Activated CD4-positive, alpha-beta T cell treated with anti-CD3 and anti-CD28 coated beads for 48 hours (primary cell): ENCODE measurements around the gene EIF2B5.

Experiments used
- DNase-seq: peaks from one replicate; pipeline ENCODE4 v3.0.0-alpha.2; 2020

EIF2B5 gene

DNA sequence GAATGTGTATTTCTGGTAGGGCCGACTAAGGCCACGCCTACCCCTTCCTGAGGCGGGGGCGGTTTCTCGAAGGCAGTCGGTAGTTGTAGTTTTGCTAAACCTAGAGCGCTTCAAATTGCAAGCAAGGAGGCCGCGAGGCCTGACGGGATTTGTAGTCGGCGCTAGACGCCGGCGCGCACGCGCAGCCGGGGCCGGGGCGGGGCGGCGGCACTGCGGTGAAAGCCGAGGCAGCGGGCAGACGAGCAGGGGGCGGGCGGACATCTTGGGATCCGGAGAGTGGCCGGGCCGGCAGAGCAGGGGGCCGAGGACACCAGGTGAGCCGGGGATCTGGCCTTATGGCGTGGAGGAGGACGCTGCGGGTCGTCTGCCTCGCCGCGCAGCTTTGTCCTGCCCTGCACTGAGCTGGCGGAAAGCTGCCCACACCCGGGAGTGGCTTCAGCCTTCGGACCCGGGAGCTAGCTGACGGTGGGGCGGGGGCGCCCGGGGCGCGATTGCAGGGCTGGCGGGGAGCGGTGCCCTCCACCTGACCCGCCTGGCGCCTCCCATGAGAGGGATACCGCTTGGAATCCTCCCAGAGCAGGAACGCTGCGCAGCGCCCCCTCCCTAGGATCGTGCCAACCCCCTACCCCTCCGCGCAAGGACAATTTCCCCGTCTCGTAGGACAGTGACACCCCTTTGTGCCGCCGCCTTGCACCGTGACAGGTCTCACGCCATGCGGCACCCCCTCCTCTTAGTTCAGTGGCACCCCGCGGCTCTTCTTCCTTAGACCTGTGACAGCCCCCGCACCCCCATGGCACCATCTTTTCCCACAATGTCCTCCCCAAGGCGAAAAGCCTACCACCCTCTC is 39.7 kb downstream of the EIF2B5 start, which contains the start of gene AP2M1:
TSS of gene AP2M1 (plus strand) at position 210 of the 847 bp plus-strand sequence. CDS start 2,139 bp downstream, outside the sequence.
- peak; percentile 98 for DNase-seq

DNA sequence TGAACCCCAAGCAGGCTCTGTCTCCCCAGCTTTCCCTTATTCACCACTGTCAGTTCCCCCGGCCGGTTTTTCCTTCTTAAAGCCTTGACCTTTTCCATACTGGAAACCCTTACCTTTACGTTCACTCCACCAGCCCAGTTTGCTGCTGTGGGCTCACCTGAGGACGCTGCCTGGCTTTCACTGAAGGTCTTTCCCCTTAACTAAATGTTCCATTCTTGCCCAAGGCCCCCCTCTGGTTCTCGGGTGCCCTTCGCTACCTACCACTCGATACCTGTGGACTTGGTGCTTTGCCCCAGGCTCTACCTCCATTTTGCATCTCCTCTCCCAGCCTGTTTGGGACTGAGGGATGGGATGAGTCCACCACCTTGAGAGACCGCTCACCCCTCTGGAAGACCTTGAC is 40.3 kb downstream of the EIF2B5 start:
- no peak for DNase-seq

GRCh38 chr3:184175981-184176376 is 40.8 kb downstream of the EIF2B5 start:
- DNase-seq, result no peak

DNA sequence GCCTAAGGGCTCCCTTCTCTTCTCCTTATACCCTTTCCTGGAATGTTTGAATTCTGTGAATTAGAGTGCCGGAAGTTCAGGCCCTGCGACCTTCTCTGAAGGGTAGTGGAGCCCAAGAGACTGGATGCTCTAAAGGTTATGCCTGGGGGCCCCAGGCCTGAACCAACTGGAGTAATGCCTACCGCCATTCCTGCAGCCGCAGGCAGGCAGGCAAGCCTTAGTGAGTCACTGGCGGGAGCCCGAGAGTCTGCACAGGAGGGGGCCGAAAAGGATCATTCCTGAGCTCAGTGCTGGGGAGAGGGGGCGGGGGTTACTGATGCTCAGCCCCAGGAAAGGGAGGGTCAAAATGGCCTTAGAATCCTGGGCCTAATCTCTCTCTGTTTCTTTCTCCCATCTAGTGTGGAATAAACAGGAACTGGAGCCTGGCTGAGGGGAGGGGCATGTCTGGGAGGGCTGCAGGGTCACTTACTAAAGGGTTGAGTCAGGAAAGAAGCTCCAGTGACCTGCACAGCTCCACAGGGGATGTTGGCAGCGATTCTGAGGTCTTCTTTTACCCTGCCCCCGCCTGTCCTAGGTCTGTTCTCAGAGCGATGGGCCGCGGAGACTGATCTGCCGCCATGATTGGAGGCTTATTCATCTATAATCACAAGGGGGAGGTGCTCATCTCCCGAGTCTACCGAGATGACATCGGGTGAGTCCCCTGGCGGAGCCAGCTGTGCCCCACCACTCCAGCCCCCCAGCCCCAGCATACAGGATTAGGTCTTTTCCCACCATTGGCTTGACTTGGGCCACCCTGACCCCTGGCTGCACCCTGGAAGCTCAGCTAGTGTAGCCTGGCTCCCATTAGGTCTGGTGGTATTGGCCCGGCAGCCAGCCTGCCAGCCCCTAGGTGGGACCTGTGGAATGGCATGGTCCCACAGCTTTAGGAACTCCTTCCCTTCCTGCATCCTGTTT is 41.5 kb downstream of the EIF2B5 start:
- DNase-seq, result peak; percentile 26

- no peak for DNase-seq
These were observed 42.2 kb downstream of the EIF2B5 start for GRCh38 chr3:184177331-184177731.

- DNase-seq, result no peak
These were observed 42.7 kb downstream of the EIF2B5 start for GRCh38 chr3:184177767-184178306.

- no peak for DNase-seq
These were observed 43.5 kb downstream of the EIF2B5 start for GRCh38 chr3:184178521-184179138.

DNA sequence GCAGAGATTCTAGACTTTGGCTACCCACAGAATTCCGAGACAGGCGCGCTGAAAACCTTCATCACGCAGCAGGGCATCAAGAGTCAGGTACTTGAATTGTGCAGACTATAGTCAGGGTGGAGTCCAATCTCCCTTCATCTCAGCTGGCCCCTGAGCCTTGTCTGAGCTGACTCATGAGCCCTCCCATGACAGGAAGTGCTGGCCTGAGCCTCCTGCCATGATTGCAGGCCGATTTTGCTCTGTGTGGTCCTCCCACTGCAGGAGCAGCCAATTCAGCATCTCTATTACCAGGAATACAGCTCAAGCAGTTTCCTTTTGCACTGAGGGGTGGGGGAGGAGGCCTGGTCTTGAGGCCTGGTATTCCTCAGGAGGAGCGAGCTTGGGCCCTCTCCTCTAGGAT is 45.0 kb downstream of the EIF2B5 start:
- no peak for DNase-seq

- no peak for DNase-seq
These were observed 46.4 kb downstream of the EIF2B5 start for GRCh38 chr3:184181596-184181995.

GRCh38 chr3:184183679-184184078 is 48.5 kb downstream of the EIF2B5 start:
- no peak for DNase-seq

DNA sequence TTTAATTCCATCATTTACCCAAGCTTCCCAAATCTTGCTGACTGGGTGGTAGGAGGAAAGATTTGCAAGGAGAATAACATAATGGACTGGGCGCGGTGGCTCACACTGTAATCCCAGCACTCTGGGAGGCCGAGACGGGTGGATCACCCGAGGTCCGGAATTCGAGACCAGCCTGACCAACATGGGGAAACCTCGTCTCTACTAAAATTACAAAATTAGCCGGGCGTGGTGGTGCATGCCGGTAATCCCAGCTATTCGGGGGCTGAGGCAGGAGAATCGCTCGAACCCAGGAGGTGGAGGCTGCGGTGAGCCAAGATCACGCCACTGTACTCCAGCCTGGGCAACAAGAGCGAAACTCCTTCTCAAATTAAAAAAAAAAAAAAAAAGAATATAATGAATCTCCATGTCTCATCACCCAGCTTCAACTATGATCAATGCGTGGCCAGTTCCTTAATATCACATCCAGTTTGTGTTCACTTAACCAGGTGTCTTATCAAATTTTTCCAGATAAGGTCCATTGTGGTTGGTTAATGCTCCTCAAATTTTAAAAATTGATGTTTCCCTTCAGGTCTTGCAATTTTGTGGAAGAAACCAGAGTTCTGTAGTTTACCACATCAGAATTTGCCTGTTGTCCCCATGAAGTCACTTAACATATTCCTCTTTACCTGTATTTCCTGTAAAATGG is 49.5 kb downstream of the EIF2B5 start:
- no peak for DNase-seq

GRCh38 chr3:184185461-184186183 is 50.5 kb downstream of the EIF2B5 start:
- DNase-seq, result peak; percentile 99

- DNase-seq, result peak; percentile 37
These were observed 51.2 kb downstream of the EIF2B5 start, which contains the start of gene ABCF3 for GRCh38 chr3:184186184-184186901. Gene ABCF3 (plus strand): TSS chr3:184186199. CDS start chr3:184186208, 9 bp downstream.

- no peak for DNase-seq
These were observed 51.7 kb downstream of the EIF2B5 start for GRCh38 chr3:184186902-184187207.

DNA sequence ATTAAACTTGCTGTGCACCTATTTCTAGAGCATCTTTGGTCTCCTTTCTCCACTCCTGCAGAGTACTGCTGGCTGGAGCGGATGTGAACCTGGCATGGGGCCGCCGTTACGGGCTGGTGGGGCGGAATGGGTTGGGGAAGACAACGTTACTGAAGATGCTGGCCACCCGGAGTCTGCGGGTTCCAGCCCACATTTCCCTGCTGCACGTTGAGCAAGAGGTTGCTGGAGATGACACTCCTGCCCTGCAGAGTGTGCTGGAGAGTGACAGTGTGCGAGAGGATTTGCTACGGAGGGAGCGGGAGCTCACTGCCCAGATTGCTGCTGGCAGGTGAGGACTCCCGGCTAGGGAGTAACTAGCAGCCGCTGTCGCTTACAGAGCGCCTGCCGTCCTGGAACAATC is 52.9 kb downstream of the EIF2B5 start:
- DNase-seq, result no peak

GRCh38 chr3:184189421-184189820 is 54.3 kb downstream of the EIF2B5 start:
- no peak for DNase-seq

DNA sequence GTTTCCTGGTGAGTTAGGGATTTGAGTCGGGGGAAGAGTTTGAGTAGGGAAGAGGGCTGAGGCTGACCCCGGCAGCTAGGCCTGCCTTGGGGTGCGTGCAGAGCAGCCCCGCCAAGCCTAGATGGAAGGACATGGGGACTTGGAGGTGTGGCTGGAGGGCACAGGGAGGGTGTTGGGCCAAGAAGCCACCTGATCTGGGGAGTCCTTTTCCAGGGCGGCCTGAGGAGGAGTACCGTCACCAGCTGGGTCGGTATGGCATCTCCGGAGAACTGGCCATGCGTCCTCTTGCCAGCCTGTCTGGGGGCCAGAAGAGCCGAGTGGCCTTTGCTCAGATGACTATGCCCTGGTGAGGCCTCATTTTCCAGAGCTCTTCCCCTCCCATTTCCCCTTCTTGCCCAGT is 57.7 kb downstream of the EIF2B5 start:
- no peak for DNase-seq

DNA sequence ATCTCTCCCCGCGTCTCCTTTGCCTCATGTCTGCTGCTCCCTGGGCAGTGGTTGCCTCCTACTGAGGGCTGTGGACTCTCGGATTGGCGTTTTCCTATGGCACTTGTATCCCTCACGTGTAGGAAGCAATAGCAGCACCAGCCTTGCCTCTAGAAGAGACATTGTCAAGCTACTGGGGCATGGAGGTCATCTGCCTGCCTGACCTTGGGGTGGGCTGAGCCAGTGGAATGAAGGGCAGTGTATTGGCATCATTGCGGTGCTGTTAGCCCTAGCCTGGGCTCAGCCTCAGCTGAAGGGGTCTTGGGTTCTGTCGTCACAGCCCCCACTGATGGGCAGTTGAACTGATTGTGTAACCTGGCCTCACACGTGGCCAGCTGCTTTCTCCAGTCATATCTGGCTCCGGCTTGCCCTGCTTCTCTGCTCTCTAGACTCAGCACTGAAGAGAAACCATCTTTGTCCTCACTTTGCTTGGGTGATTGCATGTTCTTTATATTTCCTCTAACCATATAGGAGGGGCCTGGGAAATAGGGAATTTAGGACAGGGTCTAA is 58.9 kb downstream of the EIF2B5 start:
- no peak for DNase-seq
